ENCODE measurements around the gene FRMD4A. TPM values are rescaled to one million over a fixed set of nuclear protein-coding genes. Genes with fewer than 3 reads are reported as not detected.

Gene FRMD4A
- total and polyA plus RNA-seq, 2 experiments from 2014 or later, result 5.4 to 10.3 TPM

- H2AFZ ChIP-seq, result no peak overlapping the region
- no peak overlapping the region for H3K4me2 ChIP-seq
- no peak for DNase-seq (ENCODE audit: low spot score)
- H3K4me3 ChIP-seq, result no peak overlapping the region
- no peaks in the 10 kb centered on the region for H3K36me3 ChIP-seq (replicated peaks; ENCODE audit: insufficient read depth, low read depth)
- H3K27ac ChIP-seq, result no peak overlapping the region
- H3K4me1 ChIP-seq (ENCODE audit: insufficient read depth), result no peaks in the 10 kb centered on the region
- H3K79me2 ChIP-seq, result no peaks in the 10 kb centered on the region
- 35% methylated on average over 3 of the region's 3 CpGs for WGBS (ENCODE audit: low lambda C conversion rate, missing lambda C conversion rate)
- no peaks in the 10 kb centered on the region for H3K27me3 ChIP-seq
- no peaks in the 10 kb centered on the region for H3K9me2 ChIP-seq (replicated peaks; ENCODE audit: insufficient read depth)
- H3K9me3 ChIP-seq (ENCODE audit: low read depth), result no peaks in the 10 kb centered on the region
- TF ChIP-seq EZH2phosphoT487 (IDR thresholded peaks at IDR 0.05; ENCODE audit: low read depth, severe bottlenecking, unreplicated experiment) (no peak), EZH2 (IDR thresholded peaks at IDR 0.05; ENCODE audit: borderline replicate concordance) (no peak), CTCF (IDR thresholded peaks at IDR 0.05; ENCODE audit: poor library complexity) (no peak)
- no peaks in the 10 kb centered on the region for H4K20me1 ChIP-seq (ENCODE audit: insufficient read depth, poor library complexity, severe bottlenecking)
Observed at GRCh38 chr10:14244147-14244546, 86.6 kb downstream of the FRMD4A start.

GRCh38 chr10:14243221-14243620 is 87.5 kb downstream of the FRMD4A start:
- H3K27ac ChIP-seq, result no peak overlapping the region
- 96% methylated on average over 6 of the region's 6 CpGs for WGBS (ENCODE audit: low lambda C conversion rate, missing lambda C conversion rate)

GRCh38 chr10:14241196-14241595 is 89.5 kb downstream of the FRMD4A start:
- Histone ChIP-seq H3K36me3 (replicated peaks; ENCODE audit: insufficient read depth, low read depth) (no peaks in the 10 kb centered on the region), H3K9me3 (ENCODE audit: low read depth) (no peaks in the 10 kb centered on the region), H4K20me1 (ENCODE audit: insufficient read depth, poor library complexity, severe bottlenecking) (no peaks in the 10 kb centered on the region), H3K79me2 (no peaks in the 10 kb centered on the region), H3K9me2 (replicated peaks; ENCODE audit: insufficient read depth) (no peaks in the 10 kb centered on the region), H3K27ac (no peak overlapping the region), H3K4me3 (no peak overlapping the region), H2AFZ (no peak overlapping the region), H3K27me3 (no peaks in the 10 kb centered on the region), H3K4me1 (ENCODE audit: insufficient read depth) (no peaks in the 10 kb centered on the region), H3K4me2 (no peak overlapping the region)
- WGBS (ENCODE audit: low lambda C conversion rate, missing lambda C conversion rate), result 86% methylated on average over 1 of the region's 1 CpG
- DNase-seq (ENCODE audit: low spot score), result no peak
- no peak for TF ChIP-seq EZH2phosphoT487 (IDR thresholded peaks at IDR 0.05; ENCODE audit: low read depth, severe bottlenecking, unreplicated experiment)
- no peak for TF ChIP-seq CTCF (IDR thresholded peaks at IDR 0.05; ENCODE audit: poor library complexity)
- TF ChIP-seq EZH2 (IDR thresholded peaks at IDR 0.05; ENCODE audit: borderline replicate concordance), result no peak

More at GRCh38 chr10:14243221-14243620, 87.5 kb downstream of the FRMD4A start:
- no peak overlapping the region for H3K4me2 ChIP-seq
- H4K20me1 ChIP-seq (ENCODE audit: insufficient read depth, poor library complexity, severe bottlenecking), result no peaks in the 10 kb centered on the region
- no peaks in the 10 kb centered on the region for H3K79me2 ChIP-seq
- no peaks in the 10 kb centered on the region for H3K27me3 ChIP-seq
- H3K4me1 ChIP-seq (ENCODE audit: insufficient read depth), result no peaks in the 10 kb centered on the region
- no peak overlapping the region for H2AFZ ChIP-seq
- TF ChIP-seq CTCF (IDR thresholded peaks at IDR 0.05; ENCODE audit: poor library complexity) (no peak), EZH2 (IDR thresholded peaks at IDR 0.05; ENCODE audit: borderline replicate concordance) (no peak), EZH2phosphoT487 (IDR thresholded peaks at IDR 0.05; ENCODE audit: low read depth, severe bottlenecking, unreplicated experiment) (no peak)
- DNase-seq (ENCODE audit: low spot score), result no peak
- no peak overlapping the region for H3K4me3 ChIP-seq
- H3K9me3 ChIP-seq (ENCODE audit: low read depth), result no peaks in the 10 kb centered on the region
- no peaks in the 10 kb centered on the region for H3K9me2 ChIP-seq (replicated peaks; ENCODE audit: insufficient read depth)
- no peaks in the 10 kb centered on the region for H3K36me3 ChIP-seq (replicated peaks; ENCODE audit: insufficient read depth, low read depth)

All from hepatocyte (in vitro differentiated cells).